ENCODE results near the gene CD96. TPM values are rescaled to one million over a fixed set of nuclear protein-coding genes. Genes with fewer than 3 reads are reported as not detected.

The CD96 gene
- total RNA-seq, 1 donor from 2014 or later = not detected

DNA sequence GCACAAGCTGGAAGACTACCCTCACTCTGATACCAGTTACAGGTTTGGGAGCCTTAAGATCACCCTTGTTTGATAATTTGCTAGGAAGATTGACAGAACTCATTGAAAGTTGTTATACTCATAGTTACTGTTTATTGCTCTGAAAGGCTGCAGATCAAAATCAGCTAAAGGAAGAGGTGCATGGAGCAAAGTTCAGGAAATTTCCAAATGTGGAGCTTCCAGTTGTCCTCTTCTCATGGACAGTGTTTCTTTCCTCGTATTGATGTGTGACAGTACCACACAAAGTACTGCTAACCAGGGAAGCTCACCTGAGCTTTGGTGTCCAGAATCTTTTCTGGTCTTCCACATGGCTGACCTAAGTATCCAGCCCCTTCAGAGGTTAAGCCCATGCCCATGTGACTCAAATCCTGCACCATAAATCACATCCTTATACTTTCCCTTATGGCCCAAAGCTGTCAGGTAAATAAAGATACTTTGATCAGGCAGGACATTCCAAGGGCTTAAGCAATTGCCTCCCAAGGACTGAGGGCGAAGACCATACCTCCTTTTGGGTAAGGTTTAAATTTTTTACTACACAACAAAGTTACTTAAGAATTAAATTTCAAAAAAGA, 146.3 kb downstream of the CD96 start:
- H3K4me1 Mint-ChIP-seq (ENCODE audit: unreplicated experiment) = peaks cover 11% of the 10 kb centered on the region
- no peak overlapping the region for H3K4me3 Mint-ChIP-seq
- H3K27ac Mint-ChIP-seq = no peak overlapping the region
- H3K36me3 Mint-ChIP-seq = no peaks in the 10 kb centered on the region
- DNase-seq (ENCODE audit: extremely low spot score, unreplicated experiment) = no peak
- no peaks in the 10 kb centered on the region for H3K9me3 Mint-ChIP-seq
- TF ChIP-seq, protein P1, sequence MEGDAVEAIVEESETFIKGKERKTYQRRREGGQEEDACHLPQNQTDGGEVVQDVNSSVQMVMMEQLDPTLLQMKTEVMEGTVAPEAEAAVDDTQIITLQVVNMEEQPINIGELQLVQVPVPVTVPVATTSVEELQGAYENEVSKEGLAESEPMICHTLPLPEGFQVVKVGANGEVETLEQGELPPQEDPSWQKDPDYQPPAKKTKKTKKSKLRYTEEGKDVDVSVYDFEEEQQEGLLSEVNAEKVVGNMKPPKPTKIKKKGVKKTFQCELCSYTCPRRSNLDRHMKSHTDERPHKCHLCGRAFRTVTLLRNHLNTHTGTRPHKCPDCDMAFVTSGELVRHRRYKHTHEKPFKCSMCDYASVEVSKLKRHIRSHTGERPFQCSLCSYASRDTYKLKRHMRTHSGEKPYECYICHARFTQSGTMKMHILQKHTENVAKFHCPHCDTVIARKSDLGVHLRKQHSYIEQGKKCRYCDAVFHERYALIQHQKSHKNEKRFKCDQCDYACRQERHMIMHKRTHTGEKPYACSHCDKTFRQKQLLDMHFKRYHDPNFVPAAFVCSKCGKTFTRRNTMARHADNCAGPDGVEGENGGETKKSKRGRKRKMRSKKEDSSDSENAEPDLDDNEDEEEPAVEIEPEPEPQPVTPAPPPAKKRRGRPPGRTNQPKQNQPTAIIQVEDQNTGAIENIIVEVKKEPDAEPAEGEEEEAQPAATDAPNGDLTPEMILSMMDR (conservative IDR thresholded peaks at IDR 0.05) = no peak
- peaks cover 2% of the 10 kb centered on the region for H3K27me3 Mint-ChIP-seq

DNA sequence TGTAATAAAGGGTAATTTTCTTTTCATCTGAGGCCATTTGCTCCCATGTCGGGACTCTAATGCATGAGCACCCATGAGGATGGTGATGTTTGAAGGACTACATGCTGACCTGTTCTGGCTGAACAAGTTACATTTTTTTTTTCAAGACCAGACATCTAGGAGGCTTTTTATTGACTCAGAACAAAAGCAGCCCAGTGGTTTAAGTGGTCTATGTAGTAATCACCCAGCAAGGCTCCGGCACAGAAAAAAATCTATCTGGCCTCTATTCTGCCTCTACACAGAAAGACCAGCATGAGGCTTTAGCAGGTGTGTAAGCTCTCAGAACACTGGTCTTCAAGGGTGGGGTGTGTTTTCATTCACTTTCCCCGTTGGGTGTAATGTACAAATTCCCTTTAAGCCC, 148.2 kb downstream of the CD96 start:
- no peak for DNase-seq (ENCODE audit: extremely low spot score, unreplicated experiment)
- no peak overlapping the region for H3K27ac Mint-ChIP-seq
- H3K4me1 Mint-ChIP-seq (ENCODE audit: unreplicated experiment) = peaks cover 11% of the 10 kb centered on the region
- TF ChIP-seq, protein P1 (conservative IDR thresholded peaks at IDR 0.05) = no peak
- H3K27me3 Mint-ChIP-seq = peaks cover 5% of the 10 kb centered on the region
- no peaks in the 10 kb centered on the region for H3K36me3 Mint-ChIP-seq
- H3K4me3 Mint-ChIP-seq = no peak overlapping the region
- H3K9me3 Mint-ChIP-seq = no peaks in the 10 kb centered on the region

DNA sequence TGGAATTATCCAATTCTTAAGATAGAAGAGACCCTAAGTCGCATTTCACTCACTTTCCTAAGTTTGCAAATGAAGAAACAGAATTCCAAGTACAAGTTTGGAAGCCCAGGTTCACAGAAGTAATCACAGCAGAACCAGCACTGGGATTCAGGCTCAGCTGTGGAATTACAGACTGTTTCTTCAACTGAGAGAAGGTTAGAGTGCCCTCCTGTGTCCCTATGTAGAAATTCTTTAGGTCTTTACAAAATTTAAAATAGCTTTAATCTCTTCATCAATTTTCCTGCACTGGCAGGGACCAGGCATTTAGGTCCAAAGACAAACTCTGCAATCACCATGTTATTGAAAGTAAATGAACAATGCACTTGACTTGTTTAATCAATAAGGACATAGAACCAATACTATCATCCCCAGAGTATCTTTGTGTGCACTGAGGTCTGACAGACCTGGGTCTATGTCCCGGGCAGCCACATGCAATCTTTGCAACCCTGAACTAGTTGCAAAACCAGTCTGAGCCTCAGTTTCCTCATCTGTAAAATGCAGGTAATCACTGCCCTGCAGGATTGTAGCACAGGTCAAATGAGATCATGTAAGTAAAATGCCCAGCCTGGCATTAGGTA, 149.4 kb downstream of the CD96 start:
- no peak for DNase-seq (ENCODE audit: extremely low spot score, unreplicated experiment)
- peaks cover 5% of the 10 kb centered on the region for H3K27me3 Mint-ChIP-seq
- no peak overlapping the region for H3K4me3 Mint-ChIP-seq
- no peaks in the 10 kb centered on the region for H3K9me3 Mint-ChIP-seq
- H3K27ac Mint-ChIP-seq = no peak overlapping the region
- H3K4me1 Mint-ChIP-seq (ENCODE audit: unreplicated experiment) = peaks cover 11% of the 10 kb centered on the region
- TF ChIP-seq, protein P1 (conservative IDR thresholded peaks at IDR 0.05) = peak; percentile 73
- H3K36me3 Mint-ChIP-seq = no peaks in the 10 kb centered on the region

DNA sequence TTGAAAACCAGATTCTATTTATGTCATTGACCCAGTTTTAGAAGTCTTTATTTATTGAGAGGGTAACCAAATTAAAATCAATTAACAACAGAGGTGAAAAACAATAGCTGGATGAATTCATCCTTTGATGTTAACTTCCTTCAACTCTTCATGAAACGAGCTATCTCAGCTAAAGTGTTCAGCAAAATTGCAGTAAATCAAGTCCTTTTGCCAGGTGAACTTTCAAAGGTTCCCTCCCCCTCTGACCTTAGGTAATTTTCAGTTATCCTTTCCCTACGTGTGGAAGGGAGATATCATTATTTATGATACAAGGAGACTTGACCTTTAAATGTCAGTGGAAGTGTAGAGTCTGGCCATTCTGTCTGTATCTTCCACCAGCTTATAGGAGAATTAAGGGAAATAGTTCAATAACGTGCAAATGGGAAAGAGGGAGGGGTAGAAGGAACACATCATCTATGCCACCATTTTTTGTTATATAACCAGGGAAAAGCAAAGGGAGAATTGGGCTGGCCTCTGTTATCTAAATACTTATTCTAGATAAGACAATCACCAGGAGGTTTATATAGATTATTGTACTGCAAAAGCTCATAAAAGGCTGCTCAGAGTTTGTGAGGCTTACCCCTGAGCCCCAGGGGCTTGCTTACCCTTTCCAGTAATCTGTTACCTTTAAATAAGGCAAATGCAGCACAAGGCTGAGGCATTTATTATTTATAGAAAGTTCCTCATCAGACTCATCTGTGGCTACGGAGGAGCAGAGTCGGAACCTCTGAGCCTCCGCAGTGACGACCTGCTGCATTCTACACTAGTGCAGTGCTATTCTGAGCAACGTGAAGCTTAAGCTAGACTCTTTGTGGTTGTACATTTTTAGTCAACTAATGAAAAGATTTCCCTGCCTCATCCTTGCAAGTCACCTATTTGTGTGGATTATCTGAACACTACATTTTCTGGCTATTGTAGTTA, 150.9 kb downstream of the CD96 start:
- no peaks in the 10 kb centered on the region for H3K9me3 Mint-ChIP-seq
- TF ChIP-seq, protein P1 (conservative IDR thresholded peaks at IDR 0.05) = no peak
- H3K27ac Mint-ChIP-seq = no peak overlapping the region
- H3K4me1 Mint-ChIP-seq (ENCODE audit: unreplicated experiment) = peaks cover 11% of the 10 kb centered on the region
- H3K36me3 Mint-ChIP-seq = no peaks in the 10 kb centered on the region
- H3K27me3 Mint-ChIP-seq = peaks cover 5% of the 10 kb centered on the region
- DNase-seq (ENCODE audit: extremely low spot score, unreplicated experiment) = no peak
- H3K4me3 Mint-ChIP-seq = no peak overlapping the region

DNA sequence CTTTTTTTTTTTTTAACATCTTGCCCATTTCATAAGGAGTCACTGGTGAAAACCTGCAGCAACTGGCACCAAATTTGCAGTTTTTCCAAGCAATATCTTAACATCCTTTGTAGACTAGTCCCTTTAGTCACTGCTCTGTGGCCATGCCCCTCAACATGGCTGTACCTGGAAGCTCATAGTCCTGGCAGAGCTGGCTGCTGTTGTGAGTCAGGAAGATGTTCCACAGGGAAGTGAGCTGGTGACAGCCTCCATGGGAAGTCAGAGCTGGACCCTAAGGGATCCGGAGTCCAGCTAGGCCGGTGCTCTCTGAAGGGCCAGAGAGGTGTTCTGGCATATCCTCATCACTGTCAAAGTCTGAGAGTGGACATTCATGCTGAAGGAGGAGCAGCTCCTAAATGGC, 152.5 kb downstream of the CD96 start:
- no peaks in the 10 kb centered on the region for H3K36me3 Mint-ChIP-seq

More for the DNA sequence above, 152.5 kb downstream of the CD96 start:
- Mint-ChIP-seq H3K27me3 (peaks cover 3% of the 10 kb centered on the region), H3K9me3 (no peaks in the 10 kb centered on the region), H3K4me1 (ENCODE audit: unreplicated experiment) (peaks cover 11% of the 10 kb centered on the region), H3K4me3 (no peak overlapping the region), H3K27ac (no peak overlapping the region)
- TF ChIP-seq, protein P1 (conservative IDR thresholded peaks at IDR 0.05) = no peak
- no peak for DNase-seq (ENCODE audit: extremely low spot score, unreplicated experiment)
